Measurements from ENCODE around the gene SH2D2A. TPM values are rescaled to one million over a fixed set of nuclear protein-coding genes. Genes with fewer than 3 reads are reported as not detected.

Gene SH2D2A
- total RNA-seq, 1 experiment from 2014 or later: 4.0 TPM

DNA sequence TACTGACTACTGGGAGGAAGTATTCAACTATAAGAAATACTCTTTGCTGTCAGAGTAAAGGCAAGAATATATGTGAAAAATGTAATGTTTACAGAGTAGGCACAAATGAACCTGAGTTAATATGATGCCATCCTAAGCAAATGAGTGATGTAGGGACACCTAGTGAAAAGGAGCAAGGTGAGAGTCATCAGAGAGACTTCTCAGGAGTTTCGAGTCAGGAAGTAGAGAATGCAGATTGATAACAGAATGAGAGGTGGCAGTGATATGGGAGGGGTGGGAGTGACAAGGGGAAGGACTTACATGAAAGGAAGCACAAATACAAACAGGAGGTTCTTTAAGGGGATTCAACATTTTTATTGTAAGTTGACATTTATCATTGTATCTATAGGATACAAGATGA lies 39.1 kb downstream of the SH2D2A start:
- Histone ChIP-seq H3K4me2 (no peak overlapping the region), H3K27me3 (ENCODE audit: insufficient read depth, low read depth) (no peaks in the 10 kb centered on the region), H3K36me3 (ENCODE audit: low read depth) (peaks cover 18% of the 10 kb centered on the region; the same call in 1 of the 2 replicates), H3K27ac (no peak overlapping the region), H2AFZ (no peak overlapping the region), H3K79me2 (ENCODE audit: low read depth) (peaks cover 86% of the 10 kb centered on the region), H3K4me1 (replicated peaks; ENCODE audit: insufficient read depth) (no peaks in the 10 kb centered on the region), H3K4me3 (no peak overlapping the region), H3K9me3 (ENCODE audit: insufficient read depth, low read depth) (no peaks in the 10 kb centered on the region), H3K9me2 (ENCODE audit: insufficient read depth) (no peaks in the 10 kb centered on the region), H3F3A (ENCODE audit: insufficient read depth, low read depth) (peaks cover 24% of the 10 kb centered on the region; the same call in 1 of the 2 replicates), H4K20me1 (ENCODE audit: insufficient read depth) (peaks cover 73% of the 10 kb centered on the region)
- intact Hi-C loops (cut with micrococcal nuclease; ENCODE audit: unreplicated experiment): no loop called here
- CTCF ChIA-PET: no interaction called here
- POLR2A ChIA-PET (ENCODE audit: unreplicated experiment): no interaction called here
- TF ChIP-seq, protein P1, sequence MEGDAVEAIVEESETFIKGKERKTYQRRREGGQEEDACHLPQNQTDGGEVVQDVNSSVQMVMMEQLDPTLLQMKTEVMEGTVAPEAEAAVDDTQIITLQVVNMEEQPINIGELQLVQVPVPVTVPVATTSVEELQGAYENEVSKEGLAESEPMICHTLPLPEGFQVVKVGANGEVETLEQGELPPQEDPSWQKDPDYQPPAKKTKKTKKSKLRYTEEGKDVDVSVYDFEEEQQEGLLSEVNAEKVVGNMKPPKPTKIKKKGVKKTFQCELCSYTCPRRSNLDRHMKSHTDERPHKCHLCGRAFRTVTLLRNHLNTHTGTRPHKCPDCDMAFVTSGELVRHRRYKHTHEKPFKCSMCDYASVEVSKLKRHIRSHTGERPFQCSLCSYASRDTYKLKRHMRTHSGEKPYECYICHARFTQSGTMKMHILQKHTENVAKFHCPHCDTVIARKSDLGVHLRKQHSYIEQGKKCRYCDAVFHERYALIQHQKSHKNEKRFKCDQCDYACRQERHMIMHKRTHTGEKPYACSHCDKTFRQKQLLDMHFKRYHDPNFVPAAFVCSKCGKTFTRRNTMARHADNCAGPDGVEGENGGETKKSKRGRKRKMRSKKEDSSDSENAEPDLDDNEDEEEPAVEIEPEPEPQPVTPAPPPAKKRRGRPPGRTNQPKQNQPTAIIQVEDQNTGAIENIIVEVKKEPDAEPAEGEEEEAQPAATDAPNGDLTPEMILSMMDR (conservative IDR thresholded peaks at IDR 0.05): no peak
- TF ChIP-seq EZH2 (IDR thresholded peaks at IDR 0.05; ENCODE audit: low read depth): no peak
- DNase-seq: no peak
- no TSS peak for BruUV-seq (replicated peaks)

DNA sequence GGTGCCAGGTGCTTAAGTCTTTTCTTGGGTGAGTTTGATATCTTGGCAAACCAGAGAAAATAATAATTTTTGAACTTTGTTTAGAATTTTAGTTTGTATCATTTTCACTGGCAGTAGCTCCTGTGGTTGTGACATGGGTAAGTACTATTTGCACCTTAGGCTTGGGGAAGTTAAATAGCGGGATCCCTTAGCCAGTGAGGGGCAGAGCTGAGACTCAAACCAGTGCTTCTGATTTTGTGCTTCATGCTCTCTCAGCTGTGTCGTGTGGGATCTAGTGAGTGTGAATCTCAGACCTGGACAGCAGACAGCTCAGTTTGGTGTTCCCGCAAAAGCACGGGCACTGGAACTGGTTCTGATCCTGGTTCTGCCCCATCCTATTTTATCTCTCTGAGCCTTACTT lies 39.7 kb downstream of the SH2D2A start:
- no peak overlapping the region for H3K4me2 ChIP-seq
- ChIA-PET POLR2A (ENCODE audit: unreplicated experiment) (no interaction called here), CTCF (no interaction called here)
- TF ChIP-seq, protein P1 (conservative IDR thresholded peaks at IDR 0.05): no peak
- TF ChIP-seq EZH2 (IDR thresholded peaks at IDR 0.05; ENCODE audit: low read depth): no peak
- H3K27me3 ChIP-seq (ENCODE audit: insufficient read depth, low read depth): no peaks in the 10 kb centered on the region
- H3K27ac ChIP-seq: no peak overlapping the region
- peaks cover 26% of the 10 kb centered on the region; the same call in 1 of the 2 replicates for H3F3A ChIP-seq (ENCODE audit: insufficient read depth, low read depth)
- DNase-seq: no peak
- no peaks in the 10 kb centered on the region for H3K4me1 ChIP-seq (replicated peaks; ENCODE audit: insufficient read depth)
- intact Hi-C loops (cut with micrococcal nuclease; ENCODE audit: unreplicated experiment): no loop called here
- no peaks in the 10 kb centered on the region for H3K9me2 ChIP-seq (ENCODE audit: insufficient read depth)
- no peaks in the 10 kb centered on the region for H3K9me3 ChIP-seq (ENCODE audit: insufficient read depth, low read depth)
- peaks cover 69% of the 10 kb centered on the region for H4K20me1 ChIP-seq (ENCODE audit: insufficient read depth)
- H2AFZ ChIP-seq: no peak overlapping the region
- H3K4me3 ChIP-seq: no peak overlapping the region
- peaks cover 15% of the 10 kb centered on the region; the same call in 1 of the 2 replicates for H3K36me3 ChIP-seq (ENCODE audit: low read depth)
- H3K79me2 ChIP-seq (ENCODE audit: low read depth): peaks cover 87% of the 10 kb centered on the region
- no TSS peak for BruUV-seq (replicated peaks)

DNA sequence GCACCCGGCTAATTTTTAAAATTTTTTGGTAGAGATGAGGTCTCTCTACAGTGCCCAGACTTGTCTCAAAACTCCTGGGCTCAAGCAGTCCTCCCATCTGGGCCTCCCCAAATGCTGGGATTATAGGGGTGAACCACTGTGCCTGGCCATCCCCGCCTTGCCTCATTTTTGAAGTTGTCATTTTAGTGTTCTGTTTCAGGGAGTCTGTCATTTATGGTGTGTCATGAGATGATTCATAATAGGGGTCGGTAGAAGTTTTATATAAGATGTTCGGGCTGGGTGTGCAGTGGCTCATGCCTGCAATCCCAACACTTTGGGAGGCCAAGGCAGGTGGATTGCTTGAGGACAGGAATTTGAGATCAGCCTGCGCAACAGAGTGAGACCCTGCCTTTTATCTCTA lies 40.8 kb downstream of the SH2D2A start:
- no peak overlapping the region for H3K4me2 ChIP-seq
- no peak for DNase-seq
- peaks cover 61% of the 10 kb centered on the region for H4K20me1 ChIP-seq (ENCODE audit: insufficient read depth)
- peaks cover 20% of the 10 kb centered on the region; the same call in 1 of the 2 replicates for H3F3A ChIP-seq (ENCODE audit: insufficient read depth, low read depth)
- BruUV-seq (replicated peaks): no TSS peak
- peaks cover 88% of the 10 kb centered on the region for H3K79me2 ChIP-seq (ENCODE audit: low read depth)
- H3K27me3 ChIP-seq (ENCODE audit: insufficient read depth, low read depth): no peaks in the 10 kb centered on the region
- H3K4me1 ChIP-seq (replicated peaks; ENCODE audit: insufficient read depth): no peaks in the 10 kb centered on the region
- H3K9me2 ChIP-seq (ENCODE audit: insufficient read depth): no peaks in the 10 kb centered on the region
- peaks cover 11% of the 10 kb centered on the region; the same call in 1 of the 2 replicates for H3K36me3 ChIP-seq (ENCODE audit: low read depth)
- ChIA-PET POLR2A (ENCODE audit: unreplicated experiment) (no interaction called here), CTCF (interaction anchor here (0.6 kb wide), 1 partner anchor 17 kb away, joined by 3 read pairs; no protein-coding TSS in a partner anchor)
- no peak overlapping the region for H3K27ac ChIP-seq
- H3K4me3 ChIP-seq: no peak overlapping the region
- TF ChIP-seq, protein P1 (conservative IDR thresholded peaks at IDR 0.05): no peak
- TF ChIP-seq EZH2 (IDR thresholded peaks at IDR 0.05; ENCODE audit: low read depth): no peak
- intact Hi-C loops (cut with micrococcal nuclease; ENCODE audit: unreplicated experiment): no loop called here
- H3K9me3 ChIP-seq (ENCODE audit: insufficient read depth, low read depth): no peaks in the 10 kb centered on the region
- no peak overlapping the region for H2AFZ ChIP-seq

Measured in PC-9 (cell line).